OCI-LY1 (cell line): Measurements from ENCODE around the gene IGBP1.

Experiments
- EZH2 ChIP-seq: fragments of 200-600 bp; sonication (generic), shearing (Covaris generic); IDR thresholded peaks from 2 replicates; pipeline ENCODE4 v1.8.0; 2017; ENCODE audit warnings: borderline replicate concordance, mixed run types, mild to moderate bottlenecking, antibody characterized with exemption, low read length, moderate library complexity, mixed read lengths
- TF ChIP-seq, protein P1 (sequence below): fragments of 200-600 bp; sonication (generic), shearing (Covaris generic); IDR thresholded peaks from 2 replicates; pipeline ENCODE4 v1.5.1; 2017; ENCODE audit warnings: mild to moderate bottlenecking, antibody characterized with exemption, low read length, moderate library complexity, mixed read lengths

- TF ChIP-seq, protein P1, sequence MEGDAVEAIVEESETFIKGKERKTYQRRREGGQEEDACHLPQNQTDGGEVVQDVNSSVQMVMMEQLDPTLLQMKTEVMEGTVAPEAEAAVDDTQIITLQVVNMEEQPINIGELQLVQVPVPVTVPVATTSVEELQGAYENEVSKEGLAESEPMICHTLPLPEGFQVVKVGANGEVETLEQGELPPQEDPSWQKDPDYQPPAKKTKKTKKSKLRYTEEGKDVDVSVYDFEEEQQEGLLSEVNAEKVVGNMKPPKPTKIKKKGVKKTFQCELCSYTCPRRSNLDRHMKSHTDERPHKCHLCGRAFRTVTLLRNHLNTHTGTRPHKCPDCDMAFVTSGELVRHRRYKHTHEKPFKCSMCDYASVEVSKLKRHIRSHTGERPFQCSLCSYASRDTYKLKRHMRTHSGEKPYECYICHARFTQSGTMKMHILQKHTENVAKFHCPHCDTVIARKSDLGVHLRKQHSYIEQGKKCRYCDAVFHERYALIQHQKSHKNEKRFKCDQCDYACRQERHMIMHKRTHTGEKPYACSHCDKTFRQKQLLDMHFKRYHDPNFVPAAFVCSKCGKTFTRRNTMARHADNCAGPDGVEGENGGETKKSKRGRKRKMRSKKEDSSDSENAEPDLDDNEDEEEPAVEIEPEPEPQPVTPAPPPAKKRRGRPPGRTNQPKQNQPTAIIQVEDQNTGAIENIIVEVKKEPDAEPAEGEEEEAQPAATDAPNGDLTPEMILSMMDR, result no peak
- TF ChIP-seq EZH2, result no peak
Measured at GRCh38 chrX:70087857-70088630, 45.2 kb upstream of the IGBP1 start.
